ENCODE results near the gene BCAS1.

BCAS1 gene, protein sequence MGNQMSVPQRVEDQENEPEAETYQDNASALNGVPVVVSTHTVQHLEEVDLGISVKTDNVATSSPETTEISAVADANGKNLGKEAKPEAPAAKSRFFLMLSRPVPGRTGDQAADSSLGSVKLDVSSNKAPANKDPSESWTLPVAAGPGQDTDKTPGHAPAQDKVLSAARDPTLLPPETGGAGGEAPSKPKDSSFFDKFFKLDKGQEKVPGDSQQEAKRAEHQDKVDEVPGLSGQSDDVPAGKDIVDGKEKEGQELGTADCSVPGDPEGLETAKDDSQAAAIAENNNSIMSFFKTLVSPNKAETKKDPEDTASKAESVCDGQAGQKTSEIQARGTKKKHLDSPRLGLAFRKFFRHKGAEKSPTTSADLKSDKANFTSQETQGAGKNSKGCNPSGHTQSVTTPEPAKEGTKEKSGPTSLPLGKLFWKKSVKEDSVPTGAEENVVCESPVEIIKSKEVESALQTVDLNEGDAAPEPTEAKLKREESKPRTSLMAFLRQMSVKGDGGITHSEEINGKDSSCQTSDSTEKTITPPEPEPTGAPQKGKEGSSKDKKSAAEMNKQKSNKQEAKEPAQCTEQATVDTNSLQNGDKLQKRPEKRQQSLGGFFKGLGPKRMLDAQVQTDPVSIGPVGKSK

DNA sequence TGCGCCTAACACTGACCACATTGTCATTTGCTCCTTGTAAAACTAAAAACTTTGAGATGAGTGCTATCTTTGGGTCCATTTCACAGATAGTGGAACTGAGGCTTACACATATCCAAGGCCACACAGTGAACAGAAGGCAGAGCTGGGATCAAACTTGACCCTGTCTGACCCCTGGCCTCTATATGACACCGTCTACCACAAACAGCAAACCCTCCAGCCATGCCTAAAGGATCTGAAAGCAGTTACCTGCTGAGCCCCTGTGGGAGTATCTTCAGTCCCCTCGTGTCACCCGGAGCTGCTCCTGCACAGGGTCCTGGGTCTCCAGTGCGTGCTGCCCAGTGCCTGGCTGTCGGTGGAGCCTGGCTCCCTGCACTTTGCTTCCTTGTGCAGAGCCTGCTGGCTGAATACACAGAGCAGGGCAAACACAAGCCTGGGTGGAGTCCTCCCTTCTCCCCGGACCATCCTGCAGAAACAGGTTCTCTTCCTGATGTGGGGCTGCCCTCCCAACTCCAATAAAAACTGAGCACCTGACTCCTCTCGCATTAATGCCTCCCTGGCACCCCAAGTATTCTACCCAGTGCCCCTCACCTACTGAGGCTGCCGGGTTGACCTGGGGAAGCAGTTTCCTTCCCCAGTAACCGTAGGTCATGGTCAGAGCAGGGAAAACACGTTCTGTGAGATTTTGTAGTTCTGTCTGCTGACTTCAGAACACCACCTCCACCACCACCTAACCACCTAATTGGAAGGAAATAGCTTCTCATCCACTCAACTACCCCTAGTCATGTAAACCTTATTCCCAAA, at the start of gene BCAS1:
BCAS1 (minus strand) TSS at position 408 of the 801 bp plus-strand sequence. CDS start 11,876 bp downstream, outside the sequence.
- no peak for DNase-seq

DNA sequence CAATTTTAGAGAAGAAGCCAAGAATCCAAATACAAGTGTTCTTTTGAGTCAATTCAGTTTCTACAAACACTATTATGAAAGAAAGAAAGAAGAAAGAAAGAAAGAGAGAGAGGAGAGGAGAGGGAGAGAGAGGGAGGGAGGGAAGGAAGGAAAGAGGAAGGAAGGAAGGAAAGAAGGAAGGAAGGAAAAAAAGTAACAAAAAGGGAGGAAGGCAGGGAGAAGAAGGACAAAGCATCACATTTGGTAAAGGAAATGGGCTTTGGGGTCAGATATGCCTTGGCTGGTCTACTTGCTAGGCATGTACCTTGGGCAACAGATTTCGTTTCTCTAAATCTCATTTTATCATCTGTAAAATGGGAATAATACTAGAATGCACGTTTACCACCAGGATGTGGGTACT, 49.4 kb upstream of the BCAS1 start:
- DNase-seq, result no peak

DNA sequence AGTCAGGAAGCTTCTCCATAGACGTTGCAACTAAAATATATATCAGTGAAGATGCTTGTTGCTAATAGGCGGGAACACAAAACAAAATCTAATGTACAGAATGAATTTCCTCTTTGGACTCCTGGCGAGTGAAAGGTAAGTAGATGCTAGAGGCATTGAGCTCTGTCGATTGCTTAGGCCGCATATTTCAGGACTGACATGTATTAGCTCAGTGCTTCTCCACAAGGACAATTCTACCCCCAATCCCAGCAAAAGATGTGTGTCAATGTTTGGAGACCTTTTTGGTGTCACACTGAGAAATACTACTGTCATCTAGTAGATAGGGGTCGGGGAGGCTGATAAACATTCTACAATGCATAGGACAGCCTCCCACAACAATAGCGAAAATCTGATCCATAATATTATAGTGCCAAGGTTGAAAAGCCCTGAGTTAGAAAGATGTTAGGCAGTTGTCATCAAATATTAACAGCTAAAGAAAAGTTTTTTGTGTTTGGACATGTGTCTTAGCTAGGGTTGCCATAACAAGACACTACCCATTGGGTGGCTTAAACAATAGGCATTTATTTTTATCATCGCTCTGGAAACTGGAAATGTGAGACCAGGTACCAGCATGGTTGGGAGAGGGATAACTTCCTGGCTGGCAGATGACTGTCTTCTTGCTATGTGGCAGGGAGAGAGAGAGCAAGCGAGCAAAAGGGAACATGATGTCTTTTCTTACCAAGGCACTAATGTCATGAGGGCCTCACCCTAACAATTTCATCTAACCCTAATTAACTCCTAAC, 48.0 kb upstream of the BCAS1 start:
- no peak for DNase-seq

DNA sequence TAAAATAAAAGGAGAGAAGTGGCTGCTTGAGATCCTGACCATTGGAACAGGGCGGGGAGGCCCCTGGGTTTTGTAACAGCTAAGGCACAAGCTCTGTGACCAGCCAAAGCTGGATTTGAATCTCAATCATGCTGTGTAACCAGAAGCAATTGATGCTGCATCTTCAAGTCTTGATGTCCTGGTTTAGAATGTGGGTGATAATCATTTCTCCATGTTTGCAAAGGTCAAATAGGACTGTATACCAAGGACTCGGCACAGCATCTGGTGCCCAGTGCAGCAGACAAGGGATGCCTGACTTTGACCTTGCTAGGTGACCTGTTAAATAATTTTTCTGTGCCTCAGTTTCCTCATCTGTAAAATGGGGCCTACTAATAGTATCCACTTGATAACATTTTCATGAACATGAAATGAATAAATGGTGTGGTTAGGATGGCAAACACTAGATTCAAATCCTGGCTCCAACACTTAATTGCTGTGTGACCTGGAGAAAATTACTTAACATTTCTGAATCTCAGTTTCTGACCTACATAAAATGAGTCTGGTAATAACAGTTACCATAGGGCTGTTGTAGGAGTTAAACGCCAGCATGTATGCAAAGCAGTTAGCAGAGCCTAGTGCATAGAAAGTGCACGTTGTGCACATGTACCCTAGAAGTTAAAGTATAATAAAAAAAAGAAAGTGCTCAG, 46.3 kb upstream of the BCAS1 start:
- no peak for DNase-seq

DNA sequence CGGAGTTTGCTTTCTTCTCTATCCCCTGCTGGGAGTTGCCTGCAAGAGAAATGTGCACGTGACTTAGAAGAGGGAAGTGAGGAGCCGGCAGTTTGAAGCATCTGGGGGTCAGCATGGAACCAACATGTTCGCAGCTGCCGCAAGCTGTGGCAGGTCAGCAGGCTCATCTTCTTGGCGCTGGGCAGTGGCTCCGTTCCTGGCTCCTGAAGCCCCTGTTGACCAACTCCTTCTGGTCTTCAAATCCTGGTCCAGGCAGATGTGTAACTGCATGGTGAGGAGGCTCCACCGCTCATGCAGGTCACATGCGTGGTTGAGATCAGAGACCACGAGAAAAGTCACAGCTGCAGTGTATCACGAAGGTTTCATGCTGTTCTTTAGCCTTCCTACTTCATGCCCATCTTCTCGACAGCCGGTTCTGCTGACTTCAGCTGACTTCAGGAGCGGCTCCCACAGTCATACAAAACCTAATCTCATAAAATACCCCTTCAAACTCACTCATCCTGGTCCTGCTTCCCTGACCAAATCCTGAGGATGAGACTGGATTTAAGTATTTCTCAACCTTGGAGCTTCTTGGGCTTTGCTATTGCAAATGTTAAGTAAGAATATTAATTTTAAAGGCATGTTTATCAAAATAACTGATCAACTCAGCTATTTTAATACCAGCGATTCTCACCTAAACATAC, 44.9 kb upstream of the BCAS1 start:
- DNase-seq, result no peak

DNA sequence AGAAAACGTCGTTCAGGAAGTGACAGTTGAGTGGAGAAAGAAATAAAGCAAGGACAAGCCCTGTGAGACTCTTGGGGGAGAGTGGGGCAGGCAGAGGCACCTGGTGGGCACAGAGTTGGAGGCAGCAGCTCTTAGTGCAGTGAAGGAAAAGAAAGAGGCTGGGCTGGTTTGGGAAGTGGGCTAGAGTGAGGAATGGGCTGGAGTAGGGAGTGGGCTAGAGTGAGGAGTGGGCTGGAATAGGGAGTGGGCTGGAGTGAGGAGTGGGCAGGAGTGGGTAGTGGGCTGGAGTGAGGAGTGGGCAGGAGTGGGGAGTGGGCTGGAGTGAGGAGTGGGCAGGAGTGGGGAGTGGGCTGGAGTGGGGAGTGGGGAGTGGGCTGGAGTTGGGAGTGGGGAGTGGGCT, 43.7 kb upstream of the BCAS1 start:
- no peak for DNase-seq

DNA sequence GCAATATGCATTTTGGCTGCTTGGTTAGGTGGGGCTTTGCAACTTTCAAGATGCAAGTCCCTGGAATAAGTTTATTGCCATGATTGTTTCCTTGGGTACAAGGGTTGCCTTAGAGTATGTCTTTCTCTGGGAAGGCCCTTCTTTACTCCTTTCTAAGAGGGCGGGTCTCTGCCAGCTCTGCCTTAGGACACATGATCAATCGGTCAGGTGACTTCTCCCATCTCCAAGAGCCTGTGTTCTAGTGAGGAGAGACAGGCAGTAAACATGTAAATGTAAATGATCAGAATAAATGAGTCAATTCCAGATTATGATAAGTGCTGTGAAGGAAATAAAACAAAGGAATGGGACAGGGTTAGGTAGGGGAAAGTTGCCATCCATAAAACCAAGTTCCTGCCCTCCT, 43.2 kb upstream of the BCAS1 start:
- DNase-seq, result no peak

DNA sequence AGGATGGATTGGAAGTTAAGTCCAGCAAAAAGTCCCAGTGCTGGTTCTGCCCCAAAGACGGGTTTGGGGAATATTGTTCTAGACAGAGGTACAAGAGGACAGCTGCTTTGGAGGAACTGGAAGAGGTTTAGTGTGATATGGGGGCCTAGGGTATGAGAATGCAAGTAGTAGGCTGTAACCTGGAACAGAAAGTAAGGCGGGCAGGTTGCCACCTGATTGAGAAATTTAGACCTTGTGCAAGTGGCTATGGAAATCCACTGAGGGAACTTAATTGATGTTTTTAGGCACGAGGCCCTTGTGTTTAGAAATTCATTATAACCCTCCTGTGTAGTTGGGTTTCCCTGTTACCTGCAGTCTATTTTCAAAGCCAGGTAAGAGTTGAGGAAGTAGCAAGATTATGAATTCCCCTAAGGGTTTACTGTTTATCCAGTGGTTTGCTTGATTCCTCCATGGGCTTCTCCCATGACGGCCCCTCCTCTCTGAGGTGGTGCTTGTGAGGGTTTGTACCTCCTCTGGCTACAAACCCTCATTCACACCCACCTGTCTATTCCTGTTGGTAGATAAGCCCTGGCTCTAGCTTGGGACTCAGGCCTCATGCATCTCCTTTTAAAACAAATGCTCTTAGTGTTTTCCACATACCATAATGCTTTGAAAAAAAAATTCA, 42.0 kb upstream of the BCAS1 start:
- no peak for DNase-seq

DNA sequence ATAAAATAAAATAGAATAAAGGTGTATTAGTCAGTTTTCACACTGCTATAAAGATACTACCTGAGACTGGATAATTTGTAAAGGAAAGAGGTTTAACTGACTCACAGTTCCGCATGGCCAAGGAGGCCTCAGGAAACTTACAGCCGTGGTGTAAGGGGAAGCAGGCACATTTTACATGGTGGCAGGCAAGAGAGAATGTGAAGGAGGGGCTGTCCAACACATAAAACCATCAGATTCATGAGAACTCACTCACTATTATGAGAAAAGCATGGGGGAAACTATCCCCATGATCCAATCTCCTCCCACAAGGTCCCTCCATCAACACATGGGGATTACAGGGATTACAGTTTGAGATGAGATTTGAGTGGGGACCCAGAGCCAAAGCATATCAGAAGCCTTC, 41.1 kb upstream of the BCAS1 start:
- no peak for DNase-seq

DNA sequence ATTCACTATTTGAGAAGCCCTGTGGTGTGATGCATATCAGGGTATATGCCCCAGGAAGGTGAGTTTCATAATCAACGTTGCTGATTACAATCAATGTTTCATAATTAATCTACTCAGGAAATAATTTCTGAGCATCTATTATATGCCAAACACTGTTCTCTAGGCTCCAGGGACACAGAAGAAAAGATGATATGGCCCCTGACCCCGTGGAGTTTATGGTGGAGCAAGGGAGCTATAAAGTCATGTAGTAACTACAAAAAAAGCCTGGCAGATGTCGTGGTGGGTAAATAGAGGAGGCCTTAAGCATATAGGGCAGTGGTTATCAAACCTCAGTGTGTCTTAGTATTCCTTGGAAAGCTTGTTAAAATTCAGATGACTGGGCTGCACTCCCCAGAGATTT, 40.1 kb upstream of the BCAS1 start:
- DNase-seq, result no peak

DNA sequence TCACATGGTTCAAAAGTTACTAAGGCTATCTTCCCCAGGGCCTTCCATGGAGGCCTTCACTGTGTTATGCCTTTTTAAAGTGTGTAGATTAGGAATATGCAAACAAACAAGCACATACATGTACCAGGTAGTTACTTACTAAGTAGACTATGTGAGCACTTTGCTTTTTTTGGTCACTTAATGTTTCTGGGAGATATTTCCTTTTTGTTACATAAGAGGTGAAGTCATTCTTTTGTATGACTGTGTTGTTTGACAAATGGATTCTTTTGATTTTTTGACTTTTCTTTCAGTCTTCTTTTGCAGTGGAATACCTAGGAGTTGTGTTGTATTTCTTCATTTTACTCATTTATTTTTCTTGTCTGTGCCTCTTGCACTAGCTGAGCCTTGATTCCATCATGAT, 39.6 kb upstream of the BCAS1 start:
- no peak for DNase-seq

DNA sequence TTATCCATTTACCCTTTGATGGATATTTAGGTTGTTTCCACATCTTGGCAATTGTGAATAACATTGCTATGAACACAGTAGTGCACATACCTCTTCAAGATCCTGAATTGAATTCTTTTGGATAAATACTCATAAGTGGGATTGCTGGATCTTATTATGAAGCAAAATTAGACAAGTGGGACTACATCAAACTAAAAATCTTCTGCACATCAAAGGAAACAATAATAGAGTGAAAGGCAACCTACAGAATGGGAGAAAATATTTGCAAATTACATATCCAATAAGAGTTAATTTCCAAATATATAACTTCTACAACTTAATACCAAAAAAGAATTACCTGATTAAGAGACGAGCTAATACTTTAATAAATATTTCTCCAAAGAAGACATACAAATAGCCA, 38.4 kb upstream of the BCAS1 start:
- DNase-seq, result no peak

DNA sequence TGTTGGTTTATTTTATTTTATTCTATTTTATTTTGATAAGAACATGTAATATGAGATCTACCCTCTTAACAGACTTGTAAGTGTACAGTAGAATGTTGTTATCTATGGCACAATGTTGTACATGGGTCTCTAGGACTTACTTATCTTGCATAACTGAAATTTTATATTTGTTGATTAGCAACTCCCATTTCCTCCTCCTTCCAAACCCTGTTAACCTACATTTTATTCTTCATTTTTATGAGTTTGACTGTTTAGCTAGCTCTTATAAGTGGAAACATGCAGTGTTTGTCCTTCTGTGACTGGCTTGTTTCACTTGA, 37.9 kb upstream of the BCAS1 start:
- no peak for DNase-seq

DNA sequence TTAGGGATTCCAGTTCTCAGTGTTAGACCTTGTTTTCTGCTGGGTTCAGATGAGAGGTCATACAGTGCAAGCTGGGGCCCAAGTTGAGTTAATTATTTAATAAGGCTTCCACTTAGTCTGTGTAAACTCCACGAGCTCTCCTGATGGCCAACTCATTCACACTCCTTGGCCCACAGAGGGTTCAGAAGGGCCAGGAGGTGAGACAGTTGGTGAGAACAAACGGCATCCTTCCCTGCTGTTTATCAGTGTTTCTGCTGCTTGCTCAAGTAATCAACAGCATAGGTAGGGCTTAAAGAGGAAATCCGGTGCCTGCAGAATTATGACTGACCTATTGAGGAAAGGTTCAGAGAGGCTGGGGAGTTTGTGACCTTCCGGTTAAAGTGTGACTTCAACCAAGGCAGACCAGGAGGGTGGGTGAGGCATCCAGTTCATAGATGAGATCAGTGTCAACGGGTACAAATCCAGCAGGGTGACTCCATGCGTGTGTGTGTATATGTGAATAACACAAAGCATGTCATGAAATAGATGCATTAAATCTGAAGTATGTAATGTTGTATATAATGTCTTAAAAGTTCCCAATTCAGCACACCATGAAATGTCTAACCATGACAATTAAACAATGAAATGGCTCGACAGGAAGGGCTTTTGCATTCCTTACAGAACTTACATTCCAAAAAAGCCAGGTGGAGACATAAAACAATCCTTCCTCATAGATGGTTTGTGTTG, 37.4 kb upstream of the BCAS1 start:
- DNase-seq, result no peak

DNA sequence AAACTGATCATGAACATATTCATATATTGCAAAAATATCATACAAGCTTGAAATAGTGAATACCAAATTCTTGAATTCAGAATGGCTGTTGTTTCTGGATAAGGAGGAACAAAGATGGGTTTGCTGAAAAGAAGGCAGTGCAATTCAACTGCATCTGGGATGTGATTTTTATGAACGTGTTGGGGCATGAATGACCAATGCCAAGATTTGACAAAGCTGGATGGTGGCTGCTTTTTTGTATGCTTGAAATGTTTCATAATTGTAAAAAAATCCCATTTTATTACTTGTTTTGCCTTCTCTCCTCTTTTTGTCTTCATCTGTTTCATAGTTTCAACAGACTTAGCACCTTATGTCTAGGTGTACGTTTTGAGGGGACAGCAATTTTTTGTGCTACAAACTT, 36.8 kb upstream of the BCAS1 start:
- DNase-seq, result no peak

DNA sequence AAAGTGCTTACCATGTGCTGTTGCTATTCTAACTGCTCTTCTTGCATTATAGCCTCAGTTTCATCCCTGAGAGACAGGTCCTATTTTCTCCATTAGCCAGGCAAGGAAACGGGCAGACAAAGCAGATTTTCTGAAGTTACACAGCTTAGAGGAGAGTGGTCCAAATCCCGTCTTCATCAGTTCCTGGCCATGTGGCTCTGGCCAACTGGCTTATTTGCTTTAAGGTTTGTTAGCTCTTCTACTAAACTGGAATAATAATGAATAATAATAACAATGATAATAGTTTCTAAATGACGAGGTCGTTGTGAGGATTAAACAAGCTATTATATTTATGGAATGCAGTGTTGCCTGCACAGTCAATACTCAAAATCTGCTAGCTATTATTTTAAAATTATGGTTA, 35.8 kb upstream of the BCAS1 start:
- no peak for DNase-seq

DNA sequence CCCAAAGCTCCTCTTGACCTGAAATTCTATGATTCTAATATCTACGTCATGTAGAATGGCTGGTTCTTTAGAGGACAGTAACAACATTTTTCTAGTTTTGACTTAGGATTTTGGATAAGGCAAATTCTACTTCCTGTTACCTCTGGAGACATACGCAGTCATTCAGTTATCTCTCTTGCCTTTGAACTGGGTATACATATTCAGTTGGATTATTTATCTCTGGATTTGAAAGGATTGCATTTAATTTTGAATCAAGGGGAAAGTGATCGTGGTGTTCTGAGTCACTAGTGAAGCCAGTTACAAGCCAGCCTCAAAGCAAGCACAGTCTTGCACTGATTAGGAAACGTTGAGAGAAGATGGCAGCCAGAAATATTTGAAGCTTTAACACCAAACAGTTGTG, 35.3 kb upstream of the BCAS1 start:
- no peak for DNase-seq

DNA sequence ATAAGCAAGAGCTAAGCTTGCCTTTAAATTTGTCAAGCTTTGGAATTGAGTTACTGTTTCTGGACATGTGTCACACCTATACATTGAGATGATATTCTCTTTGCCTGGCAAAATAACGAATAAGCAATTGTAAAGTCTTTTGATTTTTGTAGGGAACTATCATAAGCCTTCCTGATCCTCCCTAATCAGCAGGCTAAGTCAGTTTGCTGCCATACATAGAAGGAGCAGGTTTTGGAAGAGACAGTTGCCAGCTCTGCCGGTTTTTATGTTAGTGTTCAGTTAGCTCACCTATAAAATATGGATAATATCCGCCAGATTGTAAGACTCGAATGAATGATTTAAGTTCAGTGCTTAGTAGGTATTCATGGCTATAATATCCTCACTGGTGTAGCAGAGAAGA, 34.4 kb upstream of the BCAS1 start:
- no peak for DNase-seq

DNA sequence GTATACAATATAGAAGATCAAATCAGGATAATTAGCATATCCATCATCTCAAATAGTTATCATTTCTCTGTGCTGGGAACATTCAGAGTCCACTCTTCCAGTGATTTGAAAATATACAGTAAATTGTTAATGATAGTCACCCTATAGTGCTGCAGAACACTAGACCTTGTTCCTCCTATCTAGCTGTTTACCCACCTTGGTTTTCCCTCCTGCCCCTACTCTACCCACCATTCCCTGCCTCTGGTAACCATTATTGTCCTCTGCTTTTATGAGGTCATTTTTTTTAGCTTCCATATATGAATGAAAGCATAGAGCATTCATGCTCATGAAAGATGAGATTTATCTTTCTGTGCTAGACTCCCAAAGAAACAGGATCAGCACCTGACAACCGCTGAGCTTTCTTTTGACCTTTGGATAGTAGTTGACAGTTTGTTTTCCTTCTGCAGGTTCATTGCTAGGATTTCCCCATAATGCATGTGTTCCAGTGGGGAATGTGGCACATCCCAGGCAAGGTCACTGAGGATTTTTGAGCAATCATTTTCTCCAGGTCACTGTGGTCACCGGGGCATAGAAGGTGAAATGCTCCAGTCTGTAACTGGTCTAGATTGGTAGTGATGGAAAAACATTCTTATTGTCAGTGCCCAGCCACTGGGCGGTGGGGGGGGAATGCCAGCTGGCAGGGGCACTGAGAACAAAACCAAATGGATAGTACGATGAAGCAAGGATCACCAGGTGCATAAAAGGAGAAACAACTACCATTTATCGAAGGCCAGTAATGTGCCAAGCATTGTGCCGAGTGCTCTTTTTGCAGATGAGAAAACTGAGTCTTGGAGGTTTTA, 33.6 kb upstream of the BCAS1 start:
- no peak for DNase-seq
